MM.1S (cell line): ENCODE results near the gene FIGLA.

Experiments
- CTCF ChIP-seq: fragments of 300-600 bp; sonication (generic); IDR thresholded peaks from 2 replicates; pipeline ENCODE4 v1.5.1; 2016; ENCODE audit warnings: antibody characterized with exemption, low read length, mixed read lengths
- EZH2 ChIP-seq: fragments of 300-600 bp; sonication (generic); optimal IDR thresholded peaks from 2 replicates; pipeline ENCODE3; 2017; ENCODE audit warnings: low read depth, mild to moderate bottlenecking, antibody characterized with exemption, low read length, mixed read lengths

- no peak for TF ChIP-seq CTCF
- TF ChIP-seq EZH2: no peak
These were observed 38.6 kb downstream of the FIGLA start for GRCh38 chr2:70751881-70752280.
